IMR-90 (cell line): ENCODE results near the gene TNPO1. TPM values are rescaled to one million over a fixed set of nuclear protein-coding genes. Genes with fewer than 3 reads are reported as not detected.

Source experiments
- ATAC-seq: fragments of 200-7000 bp; cut with Tn5 transposase; 2 replicates; pipeline ENCODE4 v1.9.1; 2020; ENCODE audit warnings: low read depth, mild to moderate bottlenecking, moderate library complexity
- BruUV-seq: library from RNA; stranded (reverse); fragments of 400-500 nt; replicated peaks from 2 replicates; lab custom pipeline; 2021; lab: Mats Ljungman, UMichigan
- CTCF ChIA-PET: fragments of 300-600 bp; formaldehyde crosslinking; extraction: SDS; loops from one replicate; lab custom pipeline; 2021; ENCODE audit warnings: antibody characterized with exemption; lab: Yijun Ruan, JAX
- POLR2A ChIA-PET: fragments of 300-600 bp; sonication (Branson Sonifier 250); formaldehyde crosslinking; loops from one replicate; lab custom pipeline; 2022; ENCODE audit warnings: antibody characterized with exemption; ENCODE audit not compliant: unreplicated experiment; lab: Charles Lee
- DNase-seq: peaks from one replicate; pipeline ENCODE4 v3.0.0; 2013
- H2AFZ ChIP-seq: replicated peaks from 2 replicates; pipeline ENCODE3; 2013; ENCODE audit warnings: low read length, mild to moderate bottlenecking; ENCODE audit not compliant: poor library complexity
- H2AK5ac ChIP-seq: 2 replicates; pipeline ENCODE4 v1.6.1; 2013; ENCODE audit warnings: low read depth, low read length, inconsistent platforms
- H2AK9ac ChIP-seq: replicated peaks from 2 replicates; pipeline ENCODE3; 2013; ENCODE audit warnings: mild to moderate bottlenecking, low read depth, low read length, moderate library complexity; ENCODE audit not compliant: poor library complexity
- H2BK120ac ChIP-seq: 2 replicates; pipeline ENCODE4 v1.6.1; 2013; ENCODE audit warnings: low read depth, low read length, inconsistent platforms
- H2BK15ac ChIP-seq: 3 replicates; pipeline ENCODE4 v1.6.1; 2013; ENCODE audit warnings: low read depth, low read length, inconsistent platforms
- H2BK20ac ChIP-seq: 2 replicates; pipeline ENCODE4 v1.6.1; 2013; ENCODE audit warnings: low read depth, mild to moderate bottlenecking, inconsistent platforms, low read length, moderate library complexity
- H2BK5ac ChIP-seq: 2 replicates; pipeline ENCODE4 v1.6.1; 2013; ENCODE audit warnings: mild to moderate bottlenecking, low read depth, low read length, inconsistent platforms; ENCODE audit not compliant: poor library complexity, severe bottlenecking
- H3K14ac ChIP-seq: replicated peaks from 2 replicates; pipeline ENCODE4 v1.6.1; 2013; ENCODE audit warnings: low read depth, low read length, inconsistent platforms
- H3K18ac ChIP-seq: 2 replicates; pipeline ENCODE4 v1.6.1; 2013; ENCODE audit warnings: low read depth, low read length, control low read depth
- H3K23ac ChIP-seq: 2 replicates; pipeline ENCODE4 v1.6.1; 2013; ENCODE audit warnings: low read depth, low read length, inconsistent platforms
- H3K27ac ChIP-seq: 2 replicates; pipeline ENCODE4 v1.5.1; 2013; ENCODE audit warnings: mild to moderate bottlenecking, control low read depth, low read length; ENCODE audit not compliant: insufficient read depth
- H3K27me3 ChIP-seq: 2 replicates; pipeline ENCODE4 v1.6.1; 2013; ENCODE audit warnings: low read length; ENCODE audit not compliant: control insufficient read depth, insufficient read depth
- H3K36me3 ChIP-seq: 2 replicates; pipeline ENCODE4 v1.6.1; 2013; ENCODE audit warnings: low read length, mixed read lengths; ENCODE audit not compliant: control insufficient read depth, insufficient read depth
- H3K4ac ChIP-seq: 2 replicates; pipeline ENCODE4 v1.6.1; 2013; ENCODE audit warnings: low read depth, low read length, inconsistent platforms
- H3K4me1 ChIP-seq: 2 replicates; pipeline ENCODE4 v1.6.1; 2013; ENCODE audit warnings: low read length, mixed read lengths; ENCODE audit not compliant: control insufficient read depth, insufficient read depth
- H3K4me2 ChIP-seq: 2 replicates; pipeline ENCODE4 v1.6.1; 2013; ENCODE audit warnings: low read depth, mild to moderate bottlenecking, control low read depth, low read length, moderate library complexity
- H3K4me3 ChIP-seq: 2 replicates; pipeline ENCODE4 v1.5.1; 2013; ENCODE audit warnings: low read depth, mild to moderate bottlenecking, control low read depth, low read length, moderate library complexity; ENCODE audit not compliant: insufficient read depth
- H3K56ac ChIP-seq: 2 replicates; pipeline ENCODE4 v1.6.1; 2013; ENCODE audit warnings: low read length, inconsistent platforms; ENCODE audit not compliant: insufficient read depth; ENCODE audit errors: extremely low read depth
- H3K79me1 ChIP-seq, 2 experiments: 2 replicates each; pipeline ENCODE4 v1.6.1; 2013; ENCODE audit warnings: low read length in 2 of 2, inconsistent platforms in 1 of 2, low read depth in 1 of 2
- H3K9ac ChIP-seq: 2 replicates; pipeline ENCODE4 v1.6.1; 2013; ENCODE audit warnings: low read depth, low read length, control low read depth
- H3K9me1 ChIP-seq: 2 replicates; pipeline ENCODE4 v1.6.1; 2013; ENCODE audit warnings: low read length, inconsistent platforms; ENCODE audit not compliant: insufficient read depth
- H3K9me3 ChIP-seq: 2 replicates; pipeline ENCODE4 v1.6.1; 2013; ENCODE audit warnings: low read length; ENCODE audit not compliant: control insufficient read depth, insufficient read depth
- H4K20me1 ChIP-seq: 2 replicates; pipeline ENCODE4 v1.6.1; 2013; ENCODE audit warnings: low read length, inconsistent platforms; ENCODE audit not compliant: insufficient read depth
- H4K5ac ChIP-seq: 2 replicates; pipeline ENCODE4 v1.6.1; 2013; ENCODE audit warnings: mild to moderate bottlenecking, low read depth, low read length, control low read depth
- H4K8ac ChIP-seq, 2 experiments: 2 replicates each; pipeline ENCODE4 v1.6.1; 2013; ENCODE audit warnings: low read depth in 2 of 2, low read length in 2 of 2, control low read depth in 1 of 2, inconsistent platforms in 1 of 2
- H4K91ac ChIP-seq: 2 replicates; pipeline ENCODE4 v1.6.1; 2013; ENCODE audit warnings: low read depth, low read length, inconsistent platforms; ENCODE audit not compliant: insufficient read depth
- CEBPB ChIP-seq: IDR thresholded peaks from 2 replicates; pipeline ENCODE4 v1.6.1; 2012; ENCODE audit warnings: low read depth, low read length, improper control_type of control experiment
- CHD1 ChIP-seq: IDR thresholded peaks from 2 replicates; pipeline ENCODE4 v1.6.1; 2012; ENCODE audit warnings: low read depth, low read length, improper control_type of control experiment
- CTCF ChIP-seq: conservative IDR thresholded peaks from 2 replicates; pipeline ENCODE4 v1.5.1; 2012; ENCODE audit warnings: mild to moderate bottlenecking, low read depth, low read length, improper control_type of control experiment
- ELK1 ChIP-seq: fragments of 150-350 bp; IDR thresholded peaks from 2 replicates; pipeline ENCODE4 v1.6.1; 2016; ENCODE audit warnings: low read depth, mild to moderate bottlenecking, low read length, moderate library complexity, borderline replicate concordance
- MAFK ChIP-seq: IDR thresholded peaks from 2 replicates; pipeline ENCODE4 v1.6.1; 2012; ENCODE audit warnings: low read depth, low read length, improper control_type of control experiment
- NFE2L2 ChIP-seq: fragments of 150-350 bp; IDR thresholded peaks from 2 replicates; pipeline ENCODE4 v1.6.1; 2016; ENCODE audit warnings: low read depth, mild to moderate bottlenecking, low read length
- POLR2A ChIP-seq: IDR thresholded peaks from 2 replicates; pipeline ENCODE4 v1.6.1; 2012; ENCODE audit warnings: mild to moderate bottlenecking, low read depth, low read length
- RCOR1 ChIP-seq: IDR thresholded peaks from 2 replicates; pipeline ENCODE4 v1.6.1; 2012; ENCODE audit warnings: mild to moderate bottlenecking, low read length, improper control_type of control experiment; ENCODE audit not compliant: insufficient replicate concordance
- RFX5 ChIP-seq: IDR thresholded peaks from 2 replicates; pipeline ENCODE4 v1.8.0; 2012; ENCODE audit warnings: low read depth, mild to moderate bottlenecking, low read length, moderate library complexity
- SMC3 ChIP-seq: fragments of 150-350 bp; IDR thresholded peaks from 2 replicates; pipeline ENCODE4 v1.6.1; 2016; ENCODE audit warnings: low read depth, mild to moderate bottlenecking, antibody characterized with exemption, low read length, moderate library complexity
- USF2 ChIP-seq: fragments of 150-350 bp; IDR thresholded peaks from 2 replicates; pipeline ENCODE4 v1.6.1; 2017; ENCODE audit warnings: mild to moderate bottlenecking, antibody characterized with exemption, low read length, low read depth
- WGBS, 2 experiments: methylation state at CpG; one replicate each; pipeline versions ENCODE4 v1.1.5 to v1.1.7; 2013; ENCODE audit warnings: missing lambda C conversion rate in 2 of 2; ENCODE audit not compliant: insufficient read length in 1 of 2; ENCODE audit errors: extremely low coverage in 2 of 2; 5-methylcytosine and 5-hydroxymethylcytosine counted together
- dilution Hi-C: fragments of 300-500 bp; cut with HindIII; formaldehyde crosslinking; loops from one replicate; pipeline ENCODE4 v1.14.3; 2018; ENCODE audit warnings: low sequenced_read_pairs; ENCODE audit not compliant: unreplicated experiment
- in situ Hi-C: fragments of 300-500 bp; cut with MboI; formaldehyde crosslinking; loops from 3 replicates; pipeline ENCODE4 v1.14.3; 2019; ENCODE audit warnings: low sequenced_read_pairs, inconsistent platforms, mixed read lengths
- intact Hi-C: fragments of 100-400 bp; cut with micrococcal nuclease; formaldehyde crosslinking; loops from 2 replicates; pipeline ENCODE4 v1.10.0; 2022
- polyA plus RNA-seq, 3 experiments: library from polyadenylated mRNA; depleted of rRNA; stranded (reverse); fragments of >200 nt; gene quantifications; 2 replicates each; pipeline ENCODE4 v1.2.3, GENCODE V29; 2012; ENCODE audit warnings: low replicate concordance in 1 of 3
- total RNA-seq: library from RNA; depleted of rRNA; stranded (reverse); fragments of >200 nt; gene quantifications from 2 replicates; pipeline ENCODE4 v1.2.3, GENCODE V29; 2012

The TNPO1 gene
- total and polyA plus RNA-seq, 2 of the 4 experiments (the other 2 are of a cell fraction) = 45.5 to 400 TPM

GRCh38 chr5:72779520-72779919 is 36.9 kb upstream of the TNPO1 start:
- Histone ChIP-seq H3K4me3 (no peak overlapping the region), H2AK9ac (no peak overlapping the region), H2BK120ac (no peak overlapping the region), H3K18ac (no peak overlapping the region), H3K9me1 (no peaks in the 10 kb centered on the region), H3K9me3 (peaks cover 6% of the 10 kb centered on the region; the same call in 1 of the 2 replicates), H3K23ac (no peak overlapping the region), H2BK5ac (no peak overlapping the region), H2AK5ac (no peak overlapping the region), H2BK20ac (no peak overlapping the region), H3K4me1 (no peaks in the 10 kb centered on the region), H2AFZ (no peak overlapping the region), H2BK15ac (no peak overlapping the region), H3K27ac (no peak overlapping the region), H3K79me1 (no peaks in the 10 kb centered on the region), H4K91ac (no peak overlapping the region), H3K14ac (no peak overlapping the region), H3K9ac (no peak overlapping the region), H4K5ac (no peak overlapping the region), H3K36me3 (no peaks in the 10 kb centered on the region), H3K4ac (no peak overlapping the region), H3K27me3 (no peaks in the 10 kb centered on the region; the same call in none of the 2 replicates), H3K4me2 (no peak overlapping the region), H4K8ac (no peak overlapping the region), H3K56ac (no peak overlapping the region), H4K20me1 (no peaks in the 10 kb centered on the region)
- intact Hi-C loops = loop anchor here (5.0 kb wide), 1 partner anchor 37 kb away; no protein-coding TSS in a partner anchor
- BruUV-seq = no TSS peak
- in situ Hi-C loops = no loop called here
- 100% methylated on average over 1 of the region's 2 CpGs; no CpG with 5 or more reads in 1 of the 2 experiments for WGBS, 2 experiments
- DNase-seq (no peak), ATAC-seq (no peak)
- ChIA-PET CTCF (no interaction called here), POLR2A (no interaction called here)
- dilution Hi-C loops = no loop called here
- TF ChIP-seq POLR2A (no peak), RFX5 (no peak), USF2 (no peak), SMC3 (no peak), CHD1 (no peak), RCOR1 (no peak), ELK1 (no peak), CTCF (no peak), NFE2L2 (no peak), CEBPB (no peak), MAFK (no peak)
